Right ventricle myocardium inferior (tissue), 1 donor: Measurements from ENCODE around the gene FHIT. TPM values are rescaled to one million over a fixed set of nuclear protein-coding genes. Genes with fewer than 3 reads are reported as not detected.
"Not testable (repeated sequence)": the region's sequence is repeated elsewhere in the genome, so short reads cannot be mapped to it uniquely, and the experiment has no call there.

Experiments used
- ATAC-seq: fragments of 200-7000 bp; cut with Tn5 transposase; one replicate; pipeline ENCODE4 v1.9.1; 2020; ENCODE audit warnings: mild to moderate bottlenecking, moderate library complexity
- DNase-seq: peaks from one replicate; pipeline ENCODE4 v3.0.0; 2021; ENCODE audit errors: missing footprints
- intact Hi-C: fragments of 100-400 bp; cut with DNase I; formaldehyde crosslinking; loops from one replicate; pipeline ENCODE4 v1.11.0; 2022
- total RNA-seq: library from RNA; stranded (reverse); fragmentation: NEBNext Ultra II Directional; extraction: Animal tissue kit (Norgen Biotek cat#: 25700); gene quantifications from one replicate; pipeline ENCODE4 v1.2.1, GENCODE V29; 2021
- donor health status: DM: no; HTN: yes; CAD: no; lungs with severe emphysema.

FHIT gene
- total RNA-seq, 1 donor from 2014 or later: 24.5 TPM

GRCh38 chr3:60542995-60543394 is 708.3 kb downstream of the FHIT start:
- intact Hi-C loops: no loop called here

GRCh38 chr3:60539394-60539793 is 711.9 kb downstream of the FHIT start:
- ATAC-seq, DNase-seq, intact Hi-C loops: not testable (repeated sequence)

More at GRCh38 chr3:60542995-60543394, 708.3 kb downstream of the FHIT start:
- DNase-seq: no peak
- no peak for ATAC-seq

DNA sequence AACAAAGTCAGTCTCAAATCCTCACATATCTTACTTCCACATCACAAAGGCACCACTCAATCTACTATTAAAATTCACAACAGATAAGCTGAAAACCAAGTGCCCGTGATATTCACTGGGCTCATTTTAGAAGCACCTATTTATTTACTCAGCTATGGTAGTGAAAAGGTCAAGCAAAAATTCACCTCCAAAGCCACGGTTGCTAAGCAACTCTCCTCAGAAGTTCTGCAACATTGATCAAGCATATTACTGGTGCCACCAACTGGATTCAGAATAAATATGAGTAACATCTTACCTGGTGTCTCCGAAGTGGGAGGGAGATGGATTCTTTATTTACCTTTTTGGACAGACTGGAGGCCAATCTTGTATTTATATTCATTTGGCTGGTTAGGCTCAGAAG is 714.8 kb downstream of the FHIT start:
- ATAC-seq (no peak), DNase-seq (no peak)
- intact Hi-C loops: no loop called here

DNA sequence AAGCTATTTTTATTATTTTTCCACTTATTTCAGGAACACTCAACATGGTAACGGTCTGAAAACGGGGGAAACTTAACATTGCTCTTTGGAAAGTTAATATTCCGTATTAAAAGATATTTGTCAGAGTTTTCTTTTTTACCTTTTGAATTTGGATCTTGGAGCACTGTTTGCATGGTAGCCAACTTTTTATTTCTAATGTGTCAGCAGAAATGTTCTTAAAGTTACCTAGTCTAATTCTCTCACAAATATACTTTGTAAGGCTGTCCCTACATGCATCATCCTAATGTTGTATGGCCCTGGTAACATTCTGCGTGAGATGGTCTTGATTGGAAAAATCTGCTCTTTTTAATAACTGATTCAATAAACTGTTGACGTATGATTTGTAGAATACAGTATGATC is 719.5 kb downstream of the FHIT start:
- intact Hi-C loops: no loop called here

GRCh38 chr3:60528651-60529050 is 722.6 kb downstream of the FHIT start:
- DNase-seq (no peak), ATAC-seq (no peak)
- intact Hi-C loops: no loop called here

More for the DNA sequence above, 719.5 kb downstream of the FHIT start:
- DNase-seq (no peak), ATAC-seq (no peak)

- no peak for DNase-seq
- no peak for ATAC-seq
- intact Hi-C loops: no loop called here
Measured at GRCh38 chr3:60523536-60523935, 727.7 kb downstream of the FHIT start.

DNA sequence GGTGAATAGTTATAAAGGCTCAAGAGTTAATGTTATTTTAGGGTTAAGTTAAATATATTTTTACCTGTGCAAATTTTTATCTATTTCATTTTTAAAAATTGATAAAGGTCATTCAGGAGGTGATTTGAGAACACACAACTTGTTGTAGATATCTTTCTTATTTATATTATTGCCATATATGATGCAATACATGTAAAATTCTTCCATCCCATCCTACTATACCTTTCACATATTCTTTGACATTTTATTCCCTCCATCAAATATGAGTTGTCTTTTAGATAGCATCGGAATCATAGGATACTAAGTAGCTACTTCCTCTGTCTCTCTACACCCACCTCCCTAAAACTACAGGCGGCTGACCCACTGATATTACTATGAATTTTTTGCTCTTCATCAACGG is 734.1 kb downstream of the FHIT start:
- intact Hi-C loops: no loop called here
- no peak for ATAC-seq
- DNase-seq: no peak

GRCh38 chr3:60514866-60515265 is 736.4 kb downstream of the FHIT start:
- DNase-seq: no peak
- no peak for ATAC-seq
- intact Hi-C loops: no loop called here

DNA sequence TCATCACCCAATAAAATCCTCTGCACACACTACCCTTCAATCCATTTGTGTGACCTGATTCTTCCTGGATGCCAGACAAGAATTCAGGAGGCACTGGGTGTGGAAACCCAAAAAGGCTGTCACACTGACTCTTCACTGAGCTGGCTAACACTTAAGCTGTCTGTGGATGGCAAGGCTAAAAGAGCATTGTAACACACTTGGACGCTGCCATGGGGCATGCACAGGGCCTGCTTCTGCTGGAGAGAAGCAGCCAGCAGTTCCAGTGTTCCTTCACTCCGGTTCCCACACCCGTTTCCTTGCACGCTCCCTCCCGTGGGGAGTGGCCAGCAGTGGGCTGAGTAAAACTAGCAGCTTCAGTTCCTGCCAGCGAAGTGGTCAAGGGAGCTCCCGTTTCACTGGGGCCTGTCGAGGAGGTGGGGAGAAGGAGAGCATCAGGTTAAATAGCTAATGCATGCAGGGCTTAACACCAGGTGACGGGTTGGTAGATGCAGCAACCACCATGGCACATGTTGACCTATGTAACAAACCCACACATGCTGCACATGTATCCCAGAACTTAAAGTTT is 737.1 kb downstream of the FHIT start:
- intact Hi-C loops: no loop called here
- no peak for ATAC-seq
- no peak for DNase-seq

GRCh38 chr3:60513241-60513640 is 738.0 kb downstream of the FHIT start:
- DNase-seq (no peak), ATAC-seq (no peak)
- intact Hi-C loops: no loop called here

GRCh38 chr3:60512506-60512905 is 738.7 kb downstream of the FHIT start:
- no peak for ATAC-seq
- no peak for DNase-seq
- intact Hi-C loops: no loop called here

DNA sequence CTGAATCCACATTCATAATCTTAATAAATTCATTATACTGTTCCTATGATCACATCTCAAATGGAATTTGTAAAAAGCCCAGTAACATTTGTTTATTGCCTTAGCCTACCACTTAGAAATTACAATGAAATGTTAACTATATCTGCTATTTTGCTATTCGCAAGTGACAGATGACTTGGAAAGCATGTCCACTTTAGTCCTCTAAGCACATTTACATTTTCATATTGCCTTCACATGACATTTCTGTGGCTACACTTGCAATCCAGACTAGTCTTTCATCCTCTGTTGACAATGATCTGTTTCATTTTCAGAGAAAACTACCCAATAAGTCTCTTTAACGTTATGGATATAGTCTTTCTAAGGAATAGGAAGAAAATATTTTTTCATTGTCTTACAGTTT is 741.8 kb downstream of the FHIT start:
- DNase-seq: no peak
- no peak for ATAC-seq
- intact Hi-C loops: no loop called here

DNA sequence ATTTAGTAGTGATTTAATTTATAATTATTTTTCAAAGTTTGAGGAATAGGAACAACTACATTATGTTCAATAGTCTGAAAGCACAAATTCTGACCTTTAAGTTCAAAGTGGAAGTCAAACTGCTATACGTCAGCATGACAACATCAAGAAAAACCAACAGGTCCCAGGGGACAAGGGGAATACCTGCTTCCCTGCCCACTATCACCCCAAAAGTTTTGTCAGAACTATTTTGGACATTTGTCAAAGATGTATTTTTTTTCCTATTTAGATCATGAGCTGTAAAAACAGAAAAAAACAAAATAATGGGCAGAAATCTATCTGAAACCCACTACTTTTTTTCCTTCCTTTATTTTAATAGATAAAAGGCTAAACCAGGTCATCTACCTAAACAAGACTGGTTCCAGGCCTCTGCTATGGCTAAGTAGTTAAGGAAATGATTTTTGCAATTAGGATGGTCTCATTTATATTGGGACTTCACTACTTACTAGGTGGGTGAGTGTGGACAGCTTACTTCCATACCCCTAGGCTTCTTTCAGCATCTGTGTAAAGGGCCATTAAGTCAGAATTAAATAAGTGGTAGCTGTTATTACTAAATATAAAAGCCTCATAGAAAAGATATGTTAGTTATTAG is 746.3 kb downstream of the FHIT start:
- no peak for ATAC-seq
- intact Hi-C loops: no loop called here
- no peak for DNase-seq

GRCh38 chr3:60501314-60501713 is 749.9 kb downstream of the FHIT start:
- no peak for DNase-seq
- intact Hi-C loops: no loop called here
- ATAC-seq: no peak

- DNase-seq (no peak), ATAC-seq (no peak)
- intact Hi-C loops: no loop called here
Measured at GRCh38 chr3:60497902-60498301, 753.4 kb downstream of the FHIT start.

GRCh38 chr3:60490992-60491391 is 760.3 kb downstream of the FHIT start:
- DNase-seq: no peak
- intact Hi-C loops: no loop called here
- ATAC-seq: no peak

DNA sequence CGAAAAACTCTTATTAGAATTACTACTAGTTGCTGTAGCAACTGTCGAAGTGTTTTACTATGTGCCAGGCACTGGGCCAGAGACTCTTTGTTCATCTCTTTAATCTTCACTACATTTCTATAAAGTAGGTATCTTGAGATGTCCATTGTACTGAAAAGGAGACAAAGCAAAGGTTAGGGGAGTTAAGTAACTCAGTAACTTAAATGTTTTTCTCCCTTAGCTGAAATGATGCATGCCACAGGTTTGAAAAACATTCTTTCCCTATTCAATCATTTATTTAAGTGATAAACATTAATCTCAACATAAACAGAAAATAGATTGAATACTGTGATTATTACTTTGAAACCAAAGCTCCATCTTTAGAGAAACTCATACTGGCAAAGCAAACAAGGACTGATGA is 776.2 kb downstream of the FHIT start:
- ATAC-seq (no peak), DNase-seq (no peak)
- intact Hi-C loops: no loop called here

- ATAC-seq: no peak
- intact Hi-C loops: no loop called here
- DNase-seq: no peak
Measured at GRCh38 chr3:60469481-60469880, 781.8 kb downstream of the FHIT start.

DNA sequence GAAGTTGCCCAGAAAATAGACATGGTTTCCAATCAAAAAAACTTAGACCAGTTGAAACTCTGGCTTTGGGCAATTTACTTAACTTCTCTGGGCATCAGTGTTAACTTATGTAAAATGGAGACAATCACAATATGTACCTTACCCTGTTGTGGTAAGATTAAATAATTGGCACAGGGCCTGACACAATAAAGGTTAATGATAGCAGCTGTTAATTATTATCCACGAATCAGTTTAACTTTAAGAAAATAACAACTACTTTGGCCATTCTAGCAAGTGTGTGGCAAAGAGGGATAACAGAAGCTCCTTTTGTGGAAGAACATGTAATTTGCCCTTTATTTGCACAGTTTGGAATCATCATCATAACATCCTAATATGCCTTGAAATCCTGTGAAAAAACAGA is 787.6 kb downstream of the FHIT start:
- intact Hi-C loops: no loop called here
- DNase-seq: no peak
- no peak for ATAC-seq

DNA sequence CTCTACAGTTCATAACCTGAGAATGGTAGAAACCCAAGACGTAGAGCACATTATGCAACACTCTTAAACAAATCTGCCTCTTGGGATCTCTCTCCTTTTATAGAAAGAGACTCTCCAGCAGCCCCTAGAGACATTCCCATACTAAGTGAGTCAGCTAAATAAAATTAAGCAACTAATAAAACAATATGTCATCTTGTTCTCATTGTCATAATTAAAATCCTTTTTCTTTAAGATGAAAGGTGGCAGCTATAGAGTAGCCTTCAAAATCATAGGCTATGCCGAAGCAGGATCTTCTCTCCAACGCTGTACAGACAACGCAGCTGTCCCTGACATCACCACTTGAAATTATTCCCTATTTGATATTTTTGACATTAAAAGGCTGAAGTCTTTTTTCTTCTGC is 790.0 kb downstream of the FHIT start:
- intact Hi-C loops: no loop called here
- ATAC-seq (no peak), DNase-seq (no peak)

DNA sequence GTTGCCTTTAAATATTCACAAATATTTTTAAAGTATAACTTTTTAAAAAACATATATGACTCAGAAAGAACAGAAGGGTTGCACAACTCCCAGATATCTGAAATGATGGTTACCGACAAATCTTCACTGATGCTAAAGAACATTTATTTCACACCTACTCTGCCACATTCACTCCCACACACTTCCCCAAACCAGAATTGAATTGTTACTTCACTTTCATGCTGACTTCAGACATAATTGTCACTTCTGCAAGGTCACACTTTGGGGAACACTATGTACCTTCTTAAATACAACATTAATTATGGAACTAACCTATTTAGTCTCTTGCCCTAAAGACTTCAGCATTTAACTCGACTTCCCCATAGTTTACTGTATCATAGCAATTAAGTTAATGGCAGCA is 795.1 kb downstream of the FHIT start:
- intact Hi-C loops: no loop called here
- no peak for DNase-seq
- ATAC-seq: no peak
